ENCODE data around the gene ZNF318.

Gene ZNF318

GRCh38 chr6:43292763-43293318, 76.6 kb downstream of the ZNF318 start:
- H3K18ac ChIP-seq (ENCODE audit: low read depth in 1 of 2, low read length in 2 of 2): no peak overlapping the region
- no peaks in the 10 kb centered on the region for H3K4me1 ChIP-seq (ENCODE audit: control insufficient read depth, insufficient read depth, low read depth, low read length)
- H3K14ac ChIP-seq (ENCODE audit: low read length in 2 of 2): no peak overlapping the region
- H2BK120ac ChIP-seq (ENCODE audit: low read depth, low read length): no peak overlapping the region
- no peak overlapping the region for H3K23ac ChIP-seq (ENCODE audit: low read length in 2 of 2)
- no peak overlapping the region for H3K9ac ChIP-seq (ENCODE audit: low read length)
- H2BK15ac ChIP-seq (ENCODE audit: low read depth, poor library complexity, severe bottlenecking): no peak overlapping the region
- no peak overlapping the region for H3K27ac ChIP-seq (ENCODE audit: low read length, poor library complexity, severe bottlenecking)
- 84% methylated on average over 5 of the region's 5 CpGs for WGBS
- no peak overlapping the region for H2BK5ac ChIP-seq (ENCODE audit: low read depth, low read length, poor library complexity, severe bottlenecking)
- H3K4me3 ChIP-seq (ENCODE audit: insufficient read depth in 1 of 2, low read depth in 1 of 2, low read length in 2 of 2): no peak overlapping the region
- H2AFZ ChIP-seq (ENCODE audit: low read depth, low read length): no peak overlapping the region
- DNase-seq: no peak
- H2AK5ac ChIP-seq (ENCODE audit: low read length, severe bottlenecking): no peak overlapping the region
- no peak overlapping the region for H3K4ac ChIP-seq (ENCODE audit: low read depth in 1 of 2, low read length in 2 of 2)
- no peaks in the 10 kb centered on the region for H3K36me3 ChIP-seq (ENCODE audit: control insufficient read depth in 1 of 2, insufficient read depth in 2 of 2, low read depth in 1 of 2, low read length in 2 of 2)
- no peak overlapping the region for H4K8ac ChIP-seq (ENCODE audit: low read length)
- H4K91ac ChIP-seq (ENCODE audit: low read length): no peak overlapping the region
- peaks cover 17 to 29% of the 10 kb centered on the region in 2 experiments for H3K27me3 ChIP-seq (ENCODE audit: control insufficient read depth in 1 of 2, insufficient read depth in 1 of 2, low read length in 2 of 2)
- no peaks in the 10 kb centered on the region for H3K9me3 ChIP-seq (ENCODE audit: control insufficient read depth, low read length)
- H3K4me2 ChIP-seq (ENCODE audit: low read length, poor library complexity, severe bottlenecking): no peak overlapping the region
- H2BK12ac ChIP-seq (ENCODE audit: low read length in 2 of 2): no peak overlapping the region
- H3K79me1 ChIP-seq (replicated peaks; ENCODE audit: low read length, poor library complexity, severe bottlenecking): no peaks in the 10 kb centered on the region

- Histone ChIP-seq H3K9me3 (ENCODE audit: control insufficient read depth, low read length) (no peaks in the 10 kb centered on the region), H2BK5ac (ENCODE audit: low read depth, low read length, poor library complexity, severe bottlenecking) (no peak overlapping the region), H2BK120ac (ENCODE audit: low read depth, low read length) (no peak overlapping the region), H3K23ac (ENCODE audit: low read length in 2 of 2) (no peak overlapping the region), H2BK15ac (ENCODE audit: low read depth, poor library complexity, severe bottlenecking) (no peak overlapping the region), H3K4me1 (ENCODE audit: control insufficient read depth, insufficient read depth, low read depth, low read length) (no peaks in the 10 kb centered on the region), H2AFZ (ENCODE audit: low read depth, low read length) (no peak overlapping the region), H2AK5ac (ENCODE audit: low read length, severe bottlenecking) (no peak overlapping the region), H4K91ac (ENCODE audit: low read length) (no peak overlapping the region), H3K27ac (ENCODE audit: low read length, poor library complexity, severe bottlenecking) (no peak overlapping the region), H3K36me3 (ENCODE audit: control insufficient read depth in 1 of 2, insufficient read depth in 2 of 2, low read depth in 1 of 2, low read length in 2 of 2) (no peaks in the 10 kb centered on the region), H3K79me1 (replicated peaks; ENCODE audit: low read length, poor library complexity, severe bottlenecking) (no peaks in the 10 kb centered on the region), H3K9ac (ENCODE audit: low read length) (no peak overlapping the region), H3K27me3 (ENCODE audit: control insufficient read depth in 1 of 2, insufficient read depth in 1 of 2, low read length in 2 of 2) (peaks cover 13 to 24% of the 10 kb centered on the region in 2 experiments), H3K18ac (ENCODE audit: low read depth in 1 of 2, low read length in 2 of 2) (no peak overlapping the region), H3K4me2 (ENCODE audit: low read length, poor library complexity, severe bottlenecking) (no peak overlapping the region), H3K4me3 (ENCODE audit: insufficient read depth in 1 of 2, low read depth in 1 of 2, low read length in 2 of 2) (no peak overlapping the region), H2BK12ac (ENCODE audit: low read length in 2 of 2) (no peak overlapping the region), H4K8ac (ENCODE audit: low read length) (no peak overlapping the region), H3K4ac (ENCODE audit: low read depth in 1 of 2, low read length in 2 of 2) (no peak overlapping the region), H3K14ac (ENCODE audit: low read length in 2 of 2) (no peak overlapping the region)
- no peak for DNase-seq
- 97% methylated on average over 4 of the region's 6 CpGs for WGBS
These were observed 77.1 kb downstream of the ZNF318 start for GRCh38 chr6:43292341-43292740.

GRCh38 chr6:43291708-43292107, 77.7 kb downstream of the ZNF318 start:
- WGBS: no CpG with 5 or more reads among the region's 2 CpGs
- no peak overlapping the region for H2BK15ac ChIP-seq (ENCODE audit: low read depth, poor library complexity, severe bottlenecking)
- no peak overlapping the region for H3K27ac ChIP-seq (ENCODE audit: low read length, poor library complexity, severe bottlenecking)
- no peak overlapping the region for H2AK5ac ChIP-seq (ENCODE audit: low read length, severe bottlenecking)
- no peak overlapping the region for H3K9ac ChIP-seq (ENCODE audit: low read length)
- H3K23ac ChIP-seq (ENCODE audit: low read length in 2 of 2): no peak overlapping the region
- no peaks in the 10 kb centered on the region for H3K36me3 ChIP-seq (ENCODE audit: control insufficient read depth in 1 of 2, insufficient read depth in 2 of 2, low read depth in 1 of 2, low read length in 2 of 2)
- no peaks in the 10 kb centered on the region for H3K9me3 ChIP-seq (ENCODE audit: control insufficient read depth, low read length)
- no peak overlapping the region for H3K4me3 ChIP-seq (ENCODE audit: insufficient read depth in 1 of 2, low read depth in 1 of 2, low read length in 2 of 2)
- no peak overlapping the region for H2AFZ ChIP-seq (ENCODE audit: low read depth, low read length)
- peaks cover 13 to 25% of the 10 kb centered on the region in 2 experiments for H3K27me3 ChIP-seq (ENCODE audit: control insufficient read depth in 1 of 2, insufficient read depth in 1 of 2, low read length in 2 of 2)
- no peaks in the 10 kb centered on the region for H3K79me1 ChIP-seq (replicated peaks; ENCODE audit: low read length, poor library complexity, severe bottlenecking)
- no peak overlapping the region for H4K91ac ChIP-seq (ENCODE audit: low read length)
- H3K18ac ChIP-seq (ENCODE audit: low read depth in 1 of 2, low read length in 2 of 2): no peak overlapping the region
- no peak overlapping the region for H3K4ac ChIP-seq (ENCODE audit: low read depth in 1 of 2, low read length in 2 of 2)
- DNase-seq: no peak
- no peak overlapping the region for H2BK120ac ChIP-seq (ENCODE audit: low read depth, low read length)
- H4K8ac ChIP-seq (ENCODE audit: low read length): no peak overlapping the region
- H3K4me1 ChIP-seq (ENCODE audit: control insufficient read depth, insufficient read depth, low read depth, low read length): no peaks in the 10 kb centered on the region
- no peak overlapping the region for H2BK5ac ChIP-seq (ENCODE audit: low read depth, low read length, poor library complexity, severe bottlenecking)
- no peak overlapping the region for H3K14ac ChIP-seq (ENCODE audit: low read length in 2 of 2)
- H2BK12ac ChIP-seq (ENCODE audit: low read length in 2 of 2): no peak overlapping the region
- H3K4me2 ChIP-seq (ENCODE audit: low read length, poor library complexity, severe bottlenecking): no peak overlapping the region

GRCh38 chr6:43290905-43291355, 78.5 kb downstream of the ZNF318 start:
- H4K91ac ChIP-seq (ENCODE audit: low read length): no peak overlapping the region
- no peak overlapping the region for H3K4ac ChIP-seq (ENCODE audit: low read depth in 1 of 2, low read length in 2 of 2)
- 78% methylated on average over 6 of the region's 6 CpGs for WGBS
- H3K18ac ChIP-seq (ENCODE audit: low read depth in 1 of 2, low read length in 2 of 2): no peak overlapping the region
- H3K27ac ChIP-seq (ENCODE audit: low read length, poor library complexity, severe bottlenecking): no peak overlapping the region
- H2BK5ac ChIP-seq (ENCODE audit: low read depth, low read length, poor library complexity, severe bottlenecking): no peak overlapping the region
- no peaks in the 10 kb centered on the region for H3K4me1 ChIP-seq (ENCODE audit: control insufficient read depth, insufficient read depth, low read depth, low read length)
- no peak overlapping the region for H2BK120ac ChIP-seq (ENCODE audit: low read depth, low read length)
- no peak overlapping the region for H2AK5ac ChIP-seq (ENCODE audit: low read length, severe bottlenecking)
- H3K23ac ChIP-seq (ENCODE audit: low read length in 2 of 2): no peak overlapping the region
- H3K9ac ChIP-seq (ENCODE audit: low read length): no peak overlapping the region
- no peaks in the 10 kb centered on the region for H3K79me1 ChIP-seq (replicated peaks; ENCODE audit: low read length, poor library complexity, severe bottlenecking)
- no peak overlapping the region for H2BK12ac ChIP-seq (ENCODE audit: low read length in 2 of 2)
- no peak for DNase-seq
- H2AFZ ChIP-seq (ENCODE audit: low read depth, low read length): no peak overlapping the region
- no peaks in the 10 kb centered on the region for H3K9me3 ChIP-seq (ENCODE audit: control insufficient read depth, low read length)
- no peak overlapping the region for H3K4me2 ChIP-seq (ENCODE audit: low read length, poor library complexity, severe bottlenecking)
- H3K36me3 ChIP-seq (ENCODE audit: control insufficient read depth in 1 of 2, insufficient read depth in 2 of 2, low read depth in 1 of 2, low read length in 2 of 2): no peaks in the 10 kb centered on the region
- no peak overlapping the region for H4K8ac ChIP-seq (ENCODE audit: low read length)
- no peak overlapping the region for H3K14ac ChIP-seq (ENCODE audit: low read length in 2 of 2)
- no peak overlapping the region for H3K4me3 ChIP-seq (ENCODE audit: insufficient read depth in 1 of 2, low read depth in 1 of 2, low read length in 2 of 2)
- H2BK15ac ChIP-seq (ENCODE audit: low read depth, poor library complexity, severe bottlenecking): no peak overlapping the region
- H3K27me3 ChIP-seq (ENCODE audit: control insufficient read depth in 1 of 2, insufficient read depth in 1 of 2, low read length in 2 of 2): peaks cover 13 to 29% of the 10 kb centered on the region in 2 experiments

Data from mesenchymal stem cell (in vitro differentiated cells and primary cell).